ENCODE results near the gene KIAA0586. TPM values are rescaled to one million over a fixed set of nuclear protein-coding genes. Genes with fewer than 3 reads are reported as not detected.

KIAA0586 gene
- total RNA-seq, 1 experiment from 2014 or later: 13.5 TPM

GRCh38 chr14:58398895-58399294 is 28.6 kb upstream of the KIAA0586 start:
- Mint-ChIP-seq H3K36me3 (ENCODE audit: insufficient read depth, unreplicated experiment) (peaks cover 8% of the 10 kb centered on the region), H3K9me3 (ENCODE audit: unreplicated experiment) (no peaks in the 10 kb centered on the region), H3K27me3 (ENCODE audit: insufficient read depth, unreplicated experiment) (no peaks in the 10 kb centered on the region), H3K4me1 (ENCODE audit: low read depth, unreplicated experiment) (peaks cover 15% of the 10 kb centered on the region), H3K27ac (ENCODE audit: unreplicated experiment) (no peak overlapping the region), H3K4me3 (ENCODE audit: unreplicated experiment) (no peak overlapping the region)
- Histone ChIP-seq H3K36me3 (ENCODE audit: control insufficient read depth, insufficient read depth, low read length) (no peaks in the 10 kb centered on the region), H3K9me3 (no peaks in the 10 kb centered on the region), H3K4me1 (peaks cover 17% of the 10 kb centered on the region), H3K27me3 (replicated peaks; ENCODE audit: control insufficient read depth, insufficient read depth, low read length) (no peaks in the 10 kb centered on the region), H3K4me3 (ENCODE audit: low read depth, low read length) (no peak overlapping the region)
- ChIA-PET POLR2A (no interaction called here), CTCF (no interaction called here)
- intact Hi-C loops (cut with micrococcal nuclease; ENCODE audit: unreplicated experiment): no loop called here
- no TSS peak for BruUV-seq (replicated peaks)
- no peak for TF ChIP-seq CTCF (IDR thresholded peaks at IDR 0.05; ENCODE audit: insufficient read depth in 1 of 2, low read depth in 1 of 2, low read length in 1 of 2, severe bottlenecking in 1 of 2, unreplicated experiment in 1 of 2)
- DNase-seq: no peak

- intact Hi-C loops (cut with micrococcal nuclease; ENCODE audit: unreplicated experiment): no loop called here
- no peak overlapping the region for H3K4me3 Mint-ChIP-seq (ENCODE audit: unreplicated experiment)
- H3K4me1 Mint-ChIP-seq (ENCODE audit: low read depth, unreplicated experiment): peaks cover 14% of the 10 kb centered on the region
- ChIA-PET POLR2A (no interaction called here), CTCF (no interaction called here)
- no peaks in the 10 kb centered on the region for H3K9me3 Mint-ChIP-seq (ENCODE audit: unreplicated experiment)
- H3K27me3 Mint-ChIP-seq (ENCODE audit: insufficient read depth, unreplicated experiment): no peaks in the 10 kb centered on the region
- Histone ChIP-seq H3K27me3 (replicated peaks; ENCODE audit: control insufficient read depth, insufficient read depth, low read length) (no peaks in the 10 kb centered on the region), H3K4me3 (ENCODE audit: low read depth, low read length) (no peak overlapping the region), H3K4me1 (peaks cover 4% of the 10 kb centered on the region; the same call in 1 of the 2 replicates), H3K9me3 (no peaks in the 10 kb centered on the region), H3K36me3 (ENCODE audit: control insufficient read depth, insufficient read depth, low read length) (no peaks in the 10 kb centered on the region)
- no peak overlapping the region for H3K27ac Mint-ChIP-seq (ENCODE audit: unreplicated experiment)
- BruUV-seq (replicated peaks): no TSS peak
- no peak for DNase-seq
- no peaks in the 10 kb centered on the region for H3K36me3 Mint-ChIP-seq (ENCODE audit: insufficient read depth, unreplicated experiment)
- no peak for TF ChIP-seq CTCF (IDR thresholded peaks at IDR 0.05; ENCODE audit: insufficient read depth in 1 of 2, low read depth in 1 of 2, low read length in 1 of 2, severe bottlenecking in 1 of 2, unreplicated experiment in 1 of 2)
Measured at GRCh38 chr14:58401587-58401986, 25.9 kb upstream of the KIAA0586 start.

DNA sequence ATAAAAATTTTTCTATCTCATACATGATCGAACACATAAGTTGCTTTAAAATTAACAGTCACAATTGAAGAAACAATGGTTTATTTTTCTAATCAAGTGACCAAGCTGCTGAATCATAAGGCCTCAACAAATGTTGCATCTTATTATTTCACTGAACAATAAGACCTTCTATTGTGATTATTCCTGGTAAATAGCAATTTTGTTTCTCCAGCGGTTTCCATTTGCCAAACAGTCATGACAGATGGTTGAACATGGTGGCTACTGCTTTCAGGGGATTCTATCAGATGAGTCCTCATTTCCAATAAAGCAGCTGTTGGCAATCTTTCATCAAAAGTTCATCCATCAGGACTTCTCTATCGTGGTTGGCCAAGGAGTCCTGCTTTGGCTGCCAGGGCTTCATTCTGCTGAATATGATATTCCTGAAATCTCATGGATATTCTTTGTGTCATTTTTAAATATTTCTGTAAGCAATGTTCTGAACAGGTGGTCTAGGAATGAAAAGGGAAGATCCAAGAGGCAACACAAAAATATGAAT is 18.8 kb upstream of the KIAA0586 start:
- TF ChIP-seq CTCF (IDR thresholded peaks at IDR 0.05; ENCODE audit: insufficient read depth in 1 of 2, low read depth in 1 of 2, low read length in 1 of 2, severe bottlenecking in 1 of 2, unreplicated experiment in 1 of 2): no peak
- Mint-ChIP-seq H3K4me1 (ENCODE audit: low read depth, unreplicated experiment) (no peaks in the 10 kb centered on the region), H3K4me3 (ENCODE audit: unreplicated experiment) (no peak overlapping the region), H3K27me3 (ENCODE audit: insufficient read depth, unreplicated experiment) (no peaks in the 10 kb centered on the region), H3K36me3 (ENCODE audit: insufficient read depth, unreplicated experiment) (peaks cover 31% of the 10 kb centered on the region), H3K9me3 (ENCODE audit: unreplicated experiment) (no peaks in the 10 kb centered on the region), H3K27ac (ENCODE audit: unreplicated experiment) (no peak overlapping the region)
- intact Hi-C loops (cut with micrococcal nuclease; ENCODE audit: unreplicated experiment): no loop called here
- H3K4me3 ChIP-seq (ENCODE audit: low read depth, low read length): no peak overlapping the region
- ChIA-PET CTCF (interaction anchor here (0.5 kb wide), 1 partner anchor 8 kb away, joined by 4 read pairs; no protein-coding TSS in a partner anchor), POLR2A (no interaction called here)
- BruUV-seq (replicated peaks): TSS peak; percentile 49
- DNase-seq: no peak
- H3K9me3 ChIP-seq: no peaks in the 10 kb centered on the region
- H3K4me1 ChIP-seq: no peaks in the 10 kb centered on the region
- no peaks in the 10 kb centered on the region; the same call in 1 of the 2 replicates for H3K36me3 ChIP-seq (ENCODE audit: control insufficient read depth, insufficient read depth, low read length)
- no peaks in the 10 kb centered on the region for H3K27me3 ChIP-seq (replicated peaks; ENCODE audit: control insufficient read depth, insufficient read depth, low read length)
